Dendritic cell treated with granulocyte-macrophage colony-stimulating factor and Interleukin-4, amounts not matched to agents 40 ng/mL and 50 ng/mL, for 4 days (primary cell): Measurements from ENCODE around the gene CYP1B1.
"Not testable (repeated sequence)": the region's sequence is repeated elsewhere in the genome, so short reads cannot be mapped to it uniquely, and the experiment has no call there.

Experiments used
- H3K27ac Mint-ChIP-seq: one replicate; pipeline ENCODE4 v1.8.0; 2022; ENCODE audit warnings: mild to moderate bottlenecking, mixed read lengths
- H3K27me3 Mint-ChIP-seq: one replicate; pipeline ENCODE4 v1.8.0; 2022; ENCODE audit warnings: mild to moderate bottlenecking, mixed read lengths
- H3K36me3 Mint-ChIP-seq: one replicate; pipeline ENCODE4 v1.8.0; 2022; ENCODE audit warnings: low read depth, mixed read lengths
- H3K4me1 Mint-ChIP-seq: one replicate; pipeline ENCODE4 v1.8.0; 2022; ENCODE audit warnings: low read depth, mixed read lengths
- H3K4me3 Mint-ChIP-seq: one replicate; pipeline ENCODE4 v1.8.0; 2022; ENCODE audit warnings: mild to moderate bottlenecking, moderate library complexity, mixed read lengths
- H3K9me3 Mint-ChIP-seq: one replicate; pipeline ENCODE4 v1.8.0; 2022; ENCODE audit warnings: mixed read lengths
- intact Hi-C: fragments of 100-400 bp; cut with micrococcal nuclease; formaldehyde crosslinking; loops from one replicate; pipeline ENCODE4 v1.15.0; 2022

Gene CYP1B1

GRCh38 chr2:38075507-38076151, at the start of gene CYP1B1:
CYP1B1 (minus strand) TSS chr2:38076151; CDS start chr2:38075388, 763 bp downstream.
- Mint-ChIP-seq H3K36me3 (peaks cover 44% of the 10 kb centered on the region), H3K9me3 (no peaks in the 10 kb centered on the region), H3K4me1 (peaks cover 62% of the 10 kb centered on the region), H3K27ac (peak within 1 kb of the TSS; percentile 96), H3K4me3 (peak within 1 kb of the TSS; percentile 93), H3K27me3 (no peaks in the 10 kb centered on the region)
- intact Hi-C loops = loop anchor here (2.0 to 10.0 kb wide), 5 partner anchors 21 to 302 kb away; partner anchors contain the start of gene ATL2

GRCh38 chr2:38125007-38125406, 49.1 kb upstream of the CYP1B1 start:
- no peaks in the 10 kb centered on the region for H3K27me3 Mint-ChIP-seq
- H3K9me3 Mint-ChIP-seq = peaks cover 17% of the 10 kb centered on the region
- H3K27ac Mint-ChIP-seq = no peak overlapping the region
- H3K4me1 Mint-ChIP-seq = peaks cover 77% of the 10 kb centered on the region
- H3K36me3 Mint-ChIP-seq = peaks cover 31% of the 10 kb centered on the region
- intact Hi-C loops = no loop called here
- no peak overlapping the region for H3K4me3 Mint-ChIP-seq

GRCh38 chr2:38123911-38124310, 48.0 kb upstream of the CYP1B1 start:
- H3K4me3 Mint-ChIP-seq = no peak overlapping the region
- intact Hi-C loops = no loop called here
- H3K36me3 Mint-ChIP-seq = peaks cover 31% of the 10 kb centered on the region
- H3K4me1 Mint-ChIP-seq = peaks cover 75% of the 10 kb centered on the region
- peak overlapping the region; percentile 5 for H3K27ac Mint-ChIP-seq
- no peaks in the 10 kb centered on the region for H3K27me3 Mint-ChIP-seq
- peaks cover 17% of the 10 kb centered on the region for H3K9me3 Mint-ChIP-seq

- peaks cover 62% of the 10 kb centered on the region for H3K4me1 Mint-ChIP-seq
- peaks cover 15% of the 10 kb centered on the region for H3K9me3 Mint-ChIP-seq
- H3K27ac Mint-ChIP-seq = no peak overlapping the region
- peaks cover 20% of the 10 kb centered on the region for H3K36me3 Mint-ChIP-seq
- intact Hi-C loops = no loop called here
- no peak overlapping the region for H3K4me3 Mint-ChIP-seq
- H3K27me3 Mint-ChIP-seq = no peaks in the 10 kb centered on the region
Measured at GRCh38 chr2:38122344-38122743, 46.4 kb upstream of the CYP1B1 start.

GRCh38 chr2:38121481-38121880, 45.5 kb upstream of the CYP1B1 start:
- no peaks in the 10 kb centered on the region for H3K27me3 Mint-ChIP-seq
- peaks cover 6% of the 10 kb centered on the region for H3K9me3 Mint-ChIP-seq
- intact Hi-C loops = no loop called here
- H3K4me1 Mint-ChIP-seq = peaks cover 62% of the 10 kb centered on the region
- H3K4me3 Mint-ChIP-seq = no peak overlapping the region
- peak overlapping the region; percentile 16 for H3K27ac Mint-ChIP-seq
- H3K36me3 Mint-ChIP-seq = peaks cover 11% of the 10 kb centered on the region

GRCh38 chr2:38120829-38121228, 44.9 kb upstream of the CYP1B1 start:
- H3K9me3 Mint-ChIP-seq = no peaks in the 10 kb centered on the region
- no peaks in the 10 kb centered on the region for H3K27me3 Mint-ChIP-seq
- H3K36me3 Mint-ChIP-seq = peaks cover 5% of the 10 kb centered on the region
- H3K4me1 Mint-ChIP-seq = peaks cover 61% of the 10 kb centered on the region
- no peak overlapping the region for H3K4me3 Mint-ChIP-seq
- peak overlapping the region; percentile 16 for H3K27ac Mint-ChIP-seq
- intact Hi-C loops = no loop called here

GRCh38 chr2:38120264-38120592, 44.3 kb upstream of the CYP1B1 start:
- Mint-ChIP-seq H3K27me3 (no peaks in the 10 kb centered on the region), H3K4me1 (peaks cover 64% of the 10 kb centered on the region), H3K9me3 (no peaks in the 10 kb centered on the region), H3K36me3 (peaks cover 3% of the 10 kb centered on the region), H3K27ac (peak overlapping the region; percentile 16), H3K4me3 (no peak overlapping the region)
- intact Hi-C loops = no loop called here

GRCh38 chr2:38116762-38117161, 40.8 kb upstream of the CYP1B1 start:
- intact Hi-C loops = loop anchor here (5.0 kb wide), 1 partner anchor 156 kb away; no protein-coding TSS in a partner anchor
- Mint-ChIP-seq H3K4me1 (peaks cover 83% of the 10 kb centered on the region), H3K4me3 (no peak overlapping the region), H3K27me3 (no peaks in the 10 kb centered on the region), H3K9me3 (no peaks in the 10 kb centered on the region), H3K27ac (peak overlapping the region; percentile 41), H3K36me3 (no peaks in the 10 kb centered on the region)

- Mint-ChIP-seq H3K27ac (peak overlapping the region; percentile 81), H3K4me1 (peaks cover 81% of the 10 kb centered on the region), H3K4me3 (no peak overlapping the region), H3K36me3 (no peaks in the 10 kb centered on the region), H3K9me3 (no peaks in the 10 kb centered on the region), H3K27me3 (no peaks in the 10 kb centered on the region)
- intact Hi-C loops = loop anchor here (1.0 to 5.0 kb wide), 4 partner anchors 13 to 157 kb away; no protein-coding TSS in a partner anchor
Measured at GRCh38 chr2:38115216-38116032, 39.5 kb upstream of the CYP1B1 start.

- Mint-ChIP-seq H3K4me3 (no peak overlapping the region), H3K27ac (peak overlapping the region; percentile 81), H3K9me3 (no peaks in the 10 kb centered on the region), H3K36me3 (no peaks in the 10 kb centered on the region), H3K27me3 (no peaks in the 10 kb centered on the region), H3K4me1 (peaks cover 76% of the 10 kb centered on the region)
- intact Hi-C loops = loop anchor here (2.0 kb wide), 2 partner anchors 15 to 39 kb away; no protein-coding TSS in a partner anchor
Measured at GRCh38 chr2:38113981-38114708, 38.2 kb upstream of the CYP1B1 start.

GRCh38 chr2:38113051-38113450, 37.1 kb upstream of the CYP1B1 start:
- Mint-ChIP-seq H3K4me3 (peak overlapping the region; percentile 23), H3K27ac (peak overlapping the region; percentile 81), H3K36me3 (no peaks in the 10 kb centered on the region), H3K9me3 (no peaks in the 10 kb centered on the region), H3K4me1 (peaks cover 83% of the 10 kb centered on the region), H3K27me3 (no peaks in the 10 kb centered on the region)
- intact Hi-C loops = no loop called here

GRCh38 chr2:38111350-38111749, 35.4 kb upstream of the CYP1B1 start:
- H3K4me1 Mint-ChIP-seq = peaks cover 89% of the 10 kb centered on the region
- H3K36me3 Mint-ChIP-seq, H3K4me3 Mint-ChIP-seq, H3K9me3 Mint-ChIP-seq, intact Hi-C loops, H3K27ac Mint-ChIP-seq, H3K27me3 Mint-ChIP-seq: not testable (repeated sequence)

GRCh38 chr2:38109732-38110181, 33.8 kb upstream of the CYP1B1 start:
- intact Hi-C loops = no loop called here
- Mint-ChIP-seq H3K4me1 (peaks cover 89% of the 10 kb centered on the region), H3K4me3 (no peak overlapping the region), H3K36me3 (no peaks in the 10 kb centered on the region), H3K27me3 (no peaks in the 10 kb centered on the region), H3K27ac (peak overlapping the region; percentile 22), H3K9me3 (no peaks in the 10 kb centered on the region)
